Esophagus squamous epithelium (tissue), 4 donors: ENCODE results near the gene MYH7.

Source experiments
- CTCF ChIP-seq, 6 experiments: fragments of 450-650 bp in 4 of 6; fragments of 200-600 bp in 2 of 6; sonication (generic) in 2 of 6; IDR thresholded peaks; one replicate each; pipeline ENCODE4 v1.5.1; 2016 to 2019; ENCODE audit warnings: antibody characterized with exemption in 6 of 6, mild to moderate bottlenecking in 4 of 6, moderate library complexity in 4 of 6
- POLR2A ChIP-seq, 4 donors: fragments of 450-650 bp; IDR thresholded peaks; one replicate each; pipeline ENCODE4 v1.6.1; 2017; ENCODE audit warnings: antibody characterized with exemption in 4 of 4, mild to moderate bottlenecking in 4 of 4, moderate library complexity in 3 of 4

- TF ChIP-seq CTCF (IDR thresholded peaks at IDR 0.05) = no peak
- no peak for TF ChIP-seq POLR2A (IDR thresholded peaks at IDR 0.05)
Measured at GRCh38 chr14:23387916-23388882, 47.3 kb downstream of the MYH7 start.
